Sciatic nerve (tissue), 2 donors: ENCODE data around the gene FBN1. TPM values are rescaled to one million over a fixed set of nuclear protein-coding genes. Genes with fewer than 3 reads are reported as not detected.

Experiments
- ATAC-seq: fragments of 200-7000 bp; cut with Tn5 transposase; one replicate; pipeline ENCODE4 v1.9.1; 2020; ENCODE audit warnings: mild to moderate bottlenecking, moderate library complexity
- DNase-seq: peaks from one replicate; pipeline ENCODE4 v3.0.0-alpha.2; 2020; ENCODE audit warnings: low spot score
- intact Hi-C: fragments of 100-400 bp; cut with DNase I; formaldehyde crosslinking; loops from one replicate; pipeline ENCODE4 v1.14.2; 2022
- total RNA-seq: library from RNA; stranded (reverse); fragmentation: NEBNext Ultra II Directional; extraction: Animal tissue kit (Norgen Biotek cat#: 25700); gene quantifications from one replicate; pipeline ENCODE4 v1.2.1, GENCODE V29; 2021
- donor health status: DM: no; HTN: no; CAD: no.
- donor health status: DM: no; HTN: no; CAD: no.

FBN1 gene
- total RNA-seq: 135 TPM

GRCh38 chr15:48645558-48646330 lies at the start of gene FBN1:
Gene FBN1, minus strand, starts transcription at chr15:48645709. Its CDS starts 940 bp downstream, at chr15:48644769.
- peak; percentile 89 for DNase-seq
- intact Hi-C loops: loop anchor here (10.0 kb wide), 2 partner anchors 121 to 281 kb away; no protein-coding TSS in a partner anchor
- ATAC-seq: peak; percentile 92

- intact Hi-C loops: no loop called here
- DNase-seq (no peak), ATAC-seq (no peak)
Measured at GRCh38 chr15:48693484-48693883, 48.0 kb upstream of the FBN1 start.

- intact Hi-C loops: no loop called here
- DNase-seq (no peak), ATAC-seq (no peak)
Measured at GRCh38 chr15:48688493-48688892, 43.0 kb upstream of the FBN1 start.

- intact Hi-C loops: no loop called here
- ATAC-seq (no peak), DNase-seq (no peak)
Measured at GRCh38 chr15:48683991-48684765, 38.7 kb upstream of the FBN1 start.

GRCh38 chr15:48682942-48683651 lies 37.6 kb upstream of the FBN1 start:
- DNase-seq (no peak), ATAC-seq (peak; percentile 89)
- intact Hi-C loops: no loop called here

- ATAC-seq (no peak), DNase-seq (no peak)
- intact Hi-C loops: no loop called here
Measured at GRCh38 chr15:48681353-48681752, 35.8 kb upstream of the FBN1 start.

GRCh38 chr15:48680841-48681240 lies 35.3 kb upstream of the FBN1 start:
- intact Hi-C loops: no loop called here
- no peak for DNase-seq
- no peak for ATAC-seq

- intact Hi-C loops: no loop called here
- DNase-seq: no peak
- no peak for ATAC-seq
Measured at GRCh38 chr15:48679952-48680351, 34.4 kb upstream of the FBN1 start.

GRCh38 chr15:48678851-48679250 lies 33.3 kb upstream of the FBN1 start:
- intact Hi-C loops: no loop called here
- ATAC-seq (no peak), DNase-seq (no peak)

- DNase-seq (no peak), ATAC-seq (no peak)
- intact Hi-C loops: no loop called here
Measured at GRCh38 chr15:48677821-48678220, 32.3 kb upstream of the FBN1 start.

GRCh38 chr15:48675436-48675835 lies 29.9 kb upstream of the FBN1 start:
- DNase-seq (no peak), ATAC-seq (no peak)
- intact Hi-C loops: no loop called here

- no peak for DNase-seq
- intact Hi-C loops: no loop called here
- ATAC-seq: no peak
Measured at GRCh38 chr15:48674876-48675275, 29.4 kb upstream of the FBN1 start.

- DNase-seq (no peak), ATAC-seq (peak; percentile 53)
- intact Hi-C loops: no loop called here
Measured at GRCh38 chr15:48672206-48672605, 26.7 kb upstream of the FBN1 start.

- peak; percentile 94 for ATAC-seq
- DNase-seq: peak; percentile 66
- intact Hi-C loops: no loop called here
Measured at GRCh38 chr15:48671103-48672022, 25.9 kb upstream of the FBN1 start.

GRCh38 chr15:48667701-48668100 lies 22.2 kb upstream of the FBN1 start:
- ATAC-seq (no peak), DNase-seq (no peak)

GRCh38 chr15:48664436-48664835 lies 18.9 kb upstream of the FBN1 start:
- intact Hi-C loops: no loop called here
- no peak for DNase-seq
- ATAC-seq: no peak

More at GRCh38 chr15:48667701-48668100, 22.2 kb upstream of the FBN1 start:
- intact Hi-C loops: no loop called here

GRCh38 chr15:48657950-48658591 lies 12.6 kb upstream of the FBN1 start:
- DNase-seq: no peak
- ATAC-seq: peak; percentile 69
- intact Hi-C loops: no loop called here

- peak; percentile 61 for ATAC-seq
- intact Hi-C loops: no loop called here
Measured at GRCh38 chr15:48654801-48655200, 9.3 kb upstream of the FBN1 start.

More at GRCh38 chr15:48654801-48655200, 9.3 kb upstream of the FBN1 start:
- no peak for DNase-seq
